VCaP (cell line): ENCODE measurements around the gene KLF13.

ENCODE experiments used
- H3K27ac ChIP-seq: fragments of 450-650 bp; 2 replicates; pipeline ENCODE4 v1.5.1; 2017
- CTCF ChIP-seq: fragments of 450-650 bp; conservative IDR thresholded peaks from 2 replicates; pipeline ENCODE4 v1.5.1; 2017; ENCODE audit warnings: mild to moderate bottlenecking, moderate library complexity

The KLF13 gene

GRCh38 chr15:31402511-31403056 is 75.9 kb downstream of the KLF13 start:
- no peak for TF ChIP-seq CTCF
- no peak overlapping the region for H3K27ac ChIP-seq

- no peak for TF ChIP-seq CTCF
- no peak overlapping the region for H3K27ac ChIP-seq
These were observed 76.5 kb downstream of the KLF13 start for GRCh38 chr15:31403096-31403495.

- peak overlapping the region; percentile 77; the same call in 1 of the 2 replicates for H3K27ac ChIP-seq
- TF ChIP-seq CTCF = no peak
These were observed 77.0 kb downstream of the KLF13 start for GRCh38 chr15:31403606-31404005.

- TF ChIP-seq CTCF = no peak
- H3K27ac ChIP-seq = peak overlapping the region; percentile 77
These were observed 77.7 kb downstream of the KLF13 start for GRCh38 chr15:31404345-31404744.

- no peak for TF ChIP-seq CTCF
- peak overlapping the region; percentile 77 for H3K27ac ChIP-seq
These were observed 78.7 kb downstream of the KLF13 start for GRCh38 chr15:31405200-31405920.

GRCh38 chr15:31407376-31407775 is 80.7 kb downstream of the KLF13 start:
- TF ChIP-seq CTCF = no peak
- no peak overlapping the region for H3K27ac ChIP-seq

GRCh38 chr15:31407851-31408250 is 81.2 kb downstream of the KLF13 start:
- H3K27ac ChIP-seq = no peak overlapping the region
- no peak for TF ChIP-seq CTCF
